HG02938 (cell line): ENCODE results near the gene DSCAM.

Experiments
- ATAC-seq: cut with Tn5 transposase; IDR thresholded peaks from one replicate; pipeline ENCODE4 v1.9.1; 2021; ENCODE audit warnings: mild to moderate bottlenecking, moderate library complexity; ENCODE audit not compliant: unreplicated experiment

Gene DSCAM

DNA sequence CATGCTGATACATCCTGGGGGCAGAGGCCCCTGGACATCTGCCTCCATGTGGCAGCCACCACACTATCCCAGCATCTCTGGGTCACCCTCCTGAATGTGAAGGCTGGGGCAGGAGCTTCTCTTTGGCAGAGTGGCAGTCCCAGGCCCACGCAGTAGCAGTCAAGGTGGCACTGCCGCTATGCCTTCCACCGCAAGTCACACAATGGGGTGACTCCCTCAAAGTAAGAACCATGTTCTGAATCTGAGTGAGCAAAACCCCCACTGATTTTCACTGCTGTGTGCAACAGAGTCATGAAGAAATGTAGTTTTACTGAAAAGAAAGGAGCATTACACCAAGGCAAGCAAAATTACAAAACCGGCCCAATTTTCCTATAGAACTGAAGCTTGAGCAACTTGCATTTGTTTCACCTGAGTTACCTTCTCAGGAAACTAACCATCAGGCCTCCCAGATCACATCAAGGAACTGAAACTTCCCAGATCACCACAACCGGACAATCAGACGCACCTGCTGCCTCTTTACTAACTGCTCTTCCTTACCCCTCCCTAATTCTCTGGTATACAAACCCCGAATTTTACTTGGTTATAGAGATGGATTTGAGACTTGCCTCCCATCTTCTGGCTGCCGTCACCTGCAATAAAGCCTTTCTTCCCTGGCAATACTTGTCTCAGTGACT, 877.1 kb downstream of the DSCAM start:
- ATAC-seq, result no peak

DNA sequence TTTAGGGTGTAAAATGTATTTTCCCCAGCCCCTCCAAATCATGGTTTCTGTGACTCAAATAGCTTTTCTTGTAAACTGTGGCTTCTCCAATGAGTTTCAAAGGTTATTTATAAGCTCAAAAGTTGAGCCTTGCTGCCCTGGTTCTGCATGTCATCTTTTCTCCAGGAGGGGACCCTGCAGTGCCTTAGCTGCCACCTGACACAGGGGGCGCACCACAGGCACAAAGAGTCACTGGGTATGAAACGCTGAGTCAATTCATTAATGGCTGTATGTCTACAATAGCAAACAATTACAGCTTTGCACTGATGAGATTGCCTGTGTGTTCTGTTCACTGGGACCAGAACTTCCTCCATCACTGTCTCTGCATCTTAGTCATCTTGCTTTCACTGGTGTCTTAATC, 878.9 kb downstream of the DSCAM start:
- no peak for ATAC-seq

DNA sequence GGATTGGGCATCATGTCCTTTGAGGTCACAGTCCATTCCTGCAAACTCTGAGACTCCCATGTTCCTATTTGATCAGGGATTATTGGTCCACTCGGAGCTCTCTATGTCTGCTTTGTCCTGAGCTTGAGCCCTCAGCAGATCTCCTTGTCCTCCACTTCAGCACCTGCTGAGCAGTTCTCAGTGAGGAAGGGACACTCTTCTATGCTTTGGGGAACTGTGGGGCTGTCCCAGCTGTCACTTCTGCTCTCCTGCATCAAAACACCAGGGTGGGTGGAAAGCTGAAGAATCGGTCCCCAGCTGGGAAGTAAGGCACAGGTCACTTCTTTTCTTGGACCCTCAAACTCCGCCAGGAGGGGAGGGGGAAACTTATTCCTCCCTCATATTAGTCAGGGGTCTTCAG, 880.2 kb downstream of the DSCAM start:
- no peak for ATAC-seq

DNA sequence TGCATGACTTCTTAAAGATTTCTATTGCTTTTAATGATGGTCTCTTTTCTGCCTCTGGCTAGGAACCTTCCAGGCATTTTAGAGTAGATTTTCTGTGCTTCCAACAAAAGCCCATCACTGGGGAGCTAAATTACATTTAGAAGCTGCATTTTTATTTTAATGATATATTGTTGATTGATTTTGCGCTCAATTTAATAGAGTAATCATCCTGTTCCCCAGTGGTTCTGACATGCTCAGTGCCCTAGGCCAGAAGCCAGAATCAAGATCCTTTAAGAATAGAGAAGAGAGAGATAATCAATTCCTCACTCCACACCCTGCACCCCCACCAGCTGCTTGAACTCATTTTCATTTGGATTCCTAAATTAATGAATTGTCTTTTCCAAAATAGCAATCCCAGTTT, 881.9 kb downstream of the DSCAM start:
- no peak for ATAC-seq

DNA sequence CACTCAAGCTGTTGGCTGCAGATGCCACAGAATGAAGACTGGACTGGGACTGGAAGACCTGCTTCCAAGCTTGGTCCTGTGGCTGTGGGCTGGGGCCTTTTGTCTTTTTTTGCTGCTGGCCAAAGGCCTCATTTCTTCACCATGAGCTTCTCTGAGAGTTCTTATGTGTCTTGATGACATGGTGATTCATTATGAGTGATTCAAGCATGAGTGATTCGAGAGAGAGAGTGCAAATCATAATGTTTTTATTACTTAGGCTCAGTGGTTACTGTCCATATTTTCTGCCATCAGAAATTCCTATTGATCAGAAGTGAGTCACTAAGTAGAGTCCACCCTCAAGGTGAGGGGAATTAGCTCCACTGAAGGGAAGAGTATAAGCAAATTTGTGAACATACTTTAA, 885.7 kb downstream of the DSCAM start:
- ATAC-seq, result no peak
